ENCODE results near the gene SV2B. TPM values are rescaled to one million over a fixed set of nuclear protein-coding genes. Genes with fewer than 3 reads are reported as not detected.

The SV2B gene
- total and polyA plus RNA-seq, 2 experiments from 2014 or later, result 0.17 to 2.2 TPM

DNA sequence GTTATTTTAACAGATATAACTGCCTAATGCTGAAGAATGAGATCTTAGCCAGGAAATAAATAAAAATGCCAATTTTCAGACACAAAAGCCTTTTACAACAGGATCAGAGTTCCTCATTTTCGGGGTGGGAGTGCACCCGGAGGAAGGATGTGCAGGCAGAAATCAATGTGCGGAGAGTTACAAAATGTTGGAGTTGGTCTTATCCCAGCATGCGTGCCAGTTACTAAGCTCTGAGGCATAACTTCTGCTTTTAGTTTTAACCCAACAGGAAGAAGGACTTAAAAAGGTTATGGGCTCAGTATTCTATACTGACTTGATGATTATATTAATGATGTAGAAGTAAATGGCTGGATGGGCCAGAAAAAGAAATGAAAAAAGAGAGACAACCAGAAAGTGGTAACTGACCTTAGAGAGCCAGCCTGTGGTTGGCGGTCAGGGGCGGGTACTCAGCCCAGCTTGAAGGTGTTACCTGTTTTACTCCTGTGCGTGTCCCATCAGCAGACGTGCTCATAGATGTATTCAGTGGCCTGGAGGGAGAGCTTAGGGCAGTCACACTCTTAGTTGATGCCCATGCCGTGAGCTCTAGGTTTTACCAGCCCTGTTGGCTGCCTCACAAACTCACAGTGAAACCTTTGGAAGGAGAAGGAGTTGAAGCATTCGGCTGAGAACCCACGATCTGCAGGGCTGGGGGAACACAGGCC lies 164.7 kb downstream of the SV2B start:
- H3K4me1 ChIP-seq (ENCODE audit: insufficient read depth), result no peaks in the 10 kb centered on the region
- no peaks in the 10 kb centered on the region for H3K36me3 ChIP-seq (replicated peaks; ENCODE audit: insufficient read depth, low read depth)
- H3K4me2 ChIP-seq, result no peak overlapping the region
- no peak for DNase-seq (ENCODE audit: low spot score)
- H3K27ac ChIP-seq, result no peak overlapping the region
- no peaks in the 10 kb centered on the region for H3K79me2 ChIP-seq
- no peaks in the 10 kb centered on the region for H4K20me1 ChIP-seq (ENCODE audit: insufficient read depth, poor library complexity, severe bottlenecking)
- H3K4me3 ChIP-seq, result no peak overlapping the region
- peaks cover 9% of the 10 kb centered on the region for H3K27me3 ChIP-seq
- TF ChIP-seq, protein P1, sequence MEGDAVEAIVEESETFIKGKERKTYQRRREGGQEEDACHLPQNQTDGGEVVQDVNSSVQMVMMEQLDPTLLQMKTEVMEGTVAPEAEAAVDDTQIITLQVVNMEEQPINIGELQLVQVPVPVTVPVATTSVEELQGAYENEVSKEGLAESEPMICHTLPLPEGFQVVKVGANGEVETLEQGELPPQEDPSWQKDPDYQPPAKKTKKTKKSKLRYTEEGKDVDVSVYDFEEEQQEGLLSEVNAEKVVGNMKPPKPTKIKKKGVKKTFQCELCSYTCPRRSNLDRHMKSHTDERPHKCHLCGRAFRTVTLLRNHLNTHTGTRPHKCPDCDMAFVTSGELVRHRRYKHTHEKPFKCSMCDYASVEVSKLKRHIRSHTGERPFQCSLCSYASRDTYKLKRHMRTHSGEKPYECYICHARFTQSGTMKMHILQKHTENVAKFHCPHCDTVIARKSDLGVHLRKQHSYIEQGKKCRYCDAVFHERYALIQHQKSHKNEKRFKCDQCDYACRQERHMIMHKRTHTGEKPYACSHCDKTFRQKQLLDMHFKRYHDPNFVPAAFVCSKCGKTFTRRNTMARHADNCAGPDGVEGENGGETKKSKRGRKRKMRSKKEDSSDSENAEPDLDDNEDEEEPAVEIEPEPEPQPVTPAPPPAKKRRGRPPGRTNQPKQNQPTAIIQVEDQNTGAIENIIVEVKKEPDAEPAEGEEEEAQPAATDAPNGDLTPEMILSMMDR (IDR thresholded peaks at IDR 0.05; ENCODE audit: poor library complexity), result no peak
- no peak for TF ChIP-seq EZH2 (IDR thresholded peaks at IDR 0.05; ENCODE audit: borderline replicate concordance)
- TF ChIP-seq EZH2phosphoT487 (IDR thresholded peaks at IDR 0.05; ENCODE audit: low read depth, severe bottlenecking, unreplicated experiment), result no peak
- H2AFZ ChIP-seq, result no peak overlapping the region
- WGBS (ENCODE audit: low lambda C conversion rate, missing lambda C conversion rate), result 86% methylated on average over 11 of the region's 11 CpGs
- H3K9me2 ChIP-seq (replicated peaks; ENCODE audit: insufficient read depth), result no peaks in the 10 kb centered on the region
- H3K9me3 ChIP-seq (ENCODE audit: low read depth), result no peaks in the 10 kb centered on the region

DNA sequence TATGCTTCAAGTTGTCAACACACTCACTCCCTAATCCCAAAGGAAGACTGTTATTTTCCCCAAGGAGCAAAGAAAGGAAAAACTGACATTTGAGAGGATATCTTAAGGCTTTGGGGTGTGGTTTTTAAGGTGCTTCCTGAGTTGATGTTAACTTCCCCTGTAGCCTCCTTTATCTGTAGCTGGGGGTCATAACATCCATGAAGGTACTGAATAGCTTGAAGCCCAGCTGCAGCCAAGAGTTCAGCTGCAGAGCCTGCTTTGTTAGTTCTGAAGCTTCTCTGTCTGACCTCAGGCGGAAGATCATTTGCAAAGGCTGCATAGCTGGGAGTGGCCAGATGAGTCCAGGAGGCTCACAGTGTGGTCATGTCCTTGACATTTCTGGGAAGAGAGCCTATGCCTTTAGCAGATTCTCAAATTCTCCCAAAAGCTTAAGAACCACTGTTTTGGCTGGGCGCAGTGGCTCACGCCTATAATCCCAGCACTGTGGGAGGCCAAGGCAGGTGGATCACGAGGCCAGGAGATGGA lies 165.4 kb downstream of the SV2B start:
- Histone ChIP-seq H3K4me2 (no peak overlapping the region), H3K27ac (no peak overlapping the region), H4K20me1 (ENCODE audit: insufficient read depth, poor library complexity, severe bottlenecking) (no peaks in the 10 kb centered on the region), H3K79me2 (no peaks in the 10 kb centered on the region), H2AFZ (no peak overlapping the region), H3K27me3 (peaks cover 13% of the 10 kb centered on the region), H3K9me2 (replicated peaks; ENCODE audit: insufficient read depth) (no peaks in the 10 kb centered on the region), H3K4me3 (no peak overlapping the region), H3K9me3 (ENCODE audit: low read depth) (no peaks in the 10 kb centered on the region), H3K36me3 (replicated peaks; ENCODE audit: insufficient read depth, low read depth) (no peaks in the 10 kb centered on the region), H3K4me1 (ENCODE audit: insufficient read depth) (no peaks in the 10 kb centered on the region)
- DNase-seq (ENCODE audit: low spot score), result no peak
- 89% methylated on average over 4 of the region's 4 CpGs for WGBS (ENCODE audit: low lambda C conversion rate, missing lambda C conversion rate)
- TF ChIP-seq EZH2 (IDR thresholded peaks at IDR 0.05; ENCODE audit: borderline replicate concordance), result no peak
- no peak for TF ChIP-seq EZH2phosphoT487 (IDR thresholded peaks at IDR 0.05; ENCODE audit: low read depth, severe bottlenecking, unreplicated experiment)
- TF ChIP-seq, protein P1 (IDR thresholded peaks at IDR 0.05; ENCODE audit: poor library complexity), result no peak

DNA sequence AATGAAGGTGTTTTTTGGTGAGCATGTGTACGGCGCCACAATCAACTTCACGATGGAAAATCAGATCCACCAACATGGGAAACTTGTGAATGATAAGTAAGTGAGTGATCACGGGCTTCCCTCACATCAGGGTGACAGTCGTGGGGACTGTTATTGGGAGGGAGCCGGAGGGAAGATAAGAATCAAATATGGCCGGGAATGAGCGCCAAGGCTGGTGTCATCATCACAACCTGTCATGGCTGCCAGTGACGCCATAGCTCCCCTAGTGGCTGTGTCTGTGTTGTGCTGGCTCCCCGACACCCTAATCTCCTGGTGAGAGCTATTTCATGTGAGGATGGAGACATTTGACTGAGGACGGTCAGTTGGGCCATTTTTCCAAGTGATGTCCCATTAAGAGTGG lies 168.5 kb downstream of the SV2B start:
- H3K9me3 ChIP-seq (ENCODE audit: low read depth), result no peaks in the 10 kb centered on the region
- WGBS (ENCODE audit: low lambda C conversion rate, missing lambda C conversion rate), result 86% methylated on average over 11 of the region's 11 CpGs
- H4K20me1 ChIP-seq (ENCODE audit: insufficient read depth, poor library complexity, severe bottlenecking), result no peaks in the 10 kb centered on the region
- TF ChIP-seq EZH2phosphoT487 (IDR thresholded peaks at IDR 0.05; ENCODE audit: low read depth, severe bottlenecking, unreplicated experiment), result no peak
- TF ChIP-seq, protein P1 (IDR thresholded peaks at IDR 0.05; ENCODE audit: poor library complexity), result no peak
- no peak for TF ChIP-seq EZH2 (IDR thresholded peaks at IDR 0.05; ENCODE audit: borderline replicate concordance)
- H3K79me2 ChIP-seq, result no peaks in the 10 kb centered on the region
- H3K4me1 ChIP-seq (ENCODE audit: insufficient read depth), result no peaks in the 10 kb centered on the region
- H3K4me2 ChIP-seq, result no peak overlapping the region
- no peak for DNase-seq (ENCODE audit: low spot score)
- no peak overlapping the region for H2AFZ ChIP-seq
- H3K36me3 ChIP-seq (replicated peaks; ENCODE audit: insufficient read depth, low read depth), result no peaks in the 10 kb centered on the region
- H3K9me2 ChIP-seq (replicated peaks; ENCODE audit: insufficient read depth), result no peaks in the 10 kb centered on the region
- H3K27me3 ChIP-seq, result peaks cover 24% of the 10 kb centered on the region
- H3K4me3 ChIP-seq, result no peak overlapping the region
- no peak overlapping the region for H3K27ac ChIP-seq
